MG63 (cell line): ENCODE measurements around the gene POU2F2. TPM values are rescaled to one million over a fixed set of nuclear protein-coding genes. Genes with fewer than 3 reads are reported as not detected.
A peak's percentile ranks its signal among the peaks of the same experiment; 100 is the strongest.

Experiments used
- DNase-seq: peaks from one replicate; pipeline ENCODE4 v3.0.0-alpha.2; 2020
- H3K27me3 ChIP-seq: fragments of 250-450 bp; sonication (Bioruptor Pico); 2 replicates; pipeline ENCODE4 v1.5.1; 2020; ENCODE audit warnings: mild to moderate bottlenecking, moderate library complexity
- H3K36me3 ChIP-seq: fragments of 250-450 bp; sonication (Bioruptor Pico); 2 replicates; pipeline ENCODE4 v1.5.1; 2020; ENCODE audit warnings: mild to moderate bottlenecking, moderate library complexity
- H3K4me3 ChIP-seq: fragments of 250-450 bp; sonication (Bioruptor Pico); 2 replicates; pipeline ENCODE4 v1.5.1; 2020; ENCODE audit warnings: mild to moderate bottlenecking, moderate library complexity
- H3K9me3 ChIP-seq: fragments of 250-450 bp; sonication (Bioruptor Pico); 2 replicates; pipeline ENCODE4 v1.5.1; 2020; ENCODE audit warnings: mild to moderate bottlenecking, moderate library complexity
- total RNA-seq: library from RNA; depleted of rRNA; stranded (reverse); fragments of >200 nt; shearing (Covaris generic); gene quantifications from 2 replicates; pipeline ENCODE4 v1.2.3, GENCODE V29; 2014; ENCODE audit warnings: low replicate concordance

The POU2F2 gene
- total RNA-seq, 1 experiment from 2014 or later: not detected

- Histone ChIP-seq H3K9me3 (no peaks in the 10 kb centered on the region; the same call in 1 of the 2 replicates), H3K4me3 (no peak overlapping the region), H3K27me3 (0 out of 2 replicates have a peak, but pooled peaks cover 4% of the 10 kb centered on the region), H3K36me3 (no peaks in the 10 kb centered on the region)
- peak; percentile 49 for DNase-seq
Observed at GRCh38 chr19:42140125-42140754, 8.0 kb upstream of the POU2F2 start.

GRCh38 chr19:42134535-42135070 is 2.4 kb upstream of the POU2F2 start:
- H3K27me3 ChIP-seq: no peaks in the 10 kb centered on the region
- H3K9me3 ChIP-seq: no peaks in the 10 kb centered on the region
- no peak overlapping the region for H3K4me3 ChIP-seq
- no peaks in the 10 kb centered on the region for H3K36me3 ChIP-seq
- no peak for DNase-seq

GRCh38 chr19:42132851-42133528 is 744 bp upstream of the POU2F2 start:
- Histone ChIP-seq H3K36me3 (no peaks in the 10 kb centered on the region), H3K4me3 (0 out of 2 replicates have a peak overlapping the region, but pooled peaks have one; percentile 5), H3K27me3 (no peaks in the 10 kb centered on the region), H3K9me3 (no peaks in the 10 kb centered on the region)
- DNase-seq: peak; percentile 50

- H3K9me3 ChIP-seq: no peaks in the 10 kb centered on the region
- no peak overlapping the region for H3K4me3 ChIP-seq
- no peaks in the 10 kb centered on the region for H3K36me3 ChIP-seq
- H3K27me3 ChIP-seq: no peaks in the 10 kb centered on the region
- no peak for DNase-seq
Observed at GRCh38 chr19:42131149-42132029, 857 bp downstream of the POU2F2 start.

GRCh38 chr19:42130254-42130573 is 2.0 kb downstream of the POU2F2 start:
- DNase-seq: no peak
- Histone ChIP-seq H3K9me3 (no peaks in the 10 kb centered on the region), H3K36me3 (no peaks in the 10 kb centered on the region), H3K27me3 (no peaks in the 10 kb centered on the region), H3K4me3 (no peak overlapping the region)

- DNase-seq: no peak
- Histone ChIP-seq H3K36me3 (no peaks in the 10 kb centered on the region), H3K27me3 (no peaks in the 10 kb centered on the region), H3K4me3 (no peak overlapping the region), H3K9me3 (no peaks in the 10 kb centered on the region)
Observed at GRCh38 chr19:42129399-42130253, 2.6 kb downstream of the POU2F2 start.

- DNase-seq: no peak
Observed at GRCh38 chr19:42126574-42126973, 5.7 kb downstream of the POU2F2 start.

GRCh38 chr19:42125536-42125935 is 6.7 kb downstream of the POU2F2 start:
- H3K9me3 ChIP-seq: no peaks in the 10 kb centered on the region
- H3K4me3 ChIP-seq: no peak overlapping the region
- no peaks in the 10 kb centered on the region for H3K36me3 ChIP-seq
- no peaks in the 10 kb centered on the region for H3K27me3 ChIP-seq
- DNase-seq: no peak

More at GRCh38 chr19:42126574-42126973, 5.7 kb downstream of the POU2F2 start:
- Histone ChIP-seq H3K9me3 (no peaks in the 10 kb centered on the region), H3K27me3 (no peaks in the 10 kb centered on the region), H3K4me3 (no peak overlapping the region), H3K36me3 (no peaks in the 10 kb centered on the region)

GRCh38 chr19:42124386-42124901 is 7.8 kb downstream of the POU2F2 start:
- no peaks in the 10 kb centered on the region for H3K9me3 ChIP-seq
- no peak for DNase-seq
- no peaks in the 10 kb centered on the region for H3K27me3 ChIP-seq
- H3K4me3 ChIP-seq: no peak overlapping the region
- no peaks in the 10 kb centered on the region for H3K36me3 ChIP-seq

- H3K27me3 ChIP-seq: no peaks in the 10 kb centered on the region
- H3K4me3 ChIP-seq: no peak overlapping the region
- H3K36me3 ChIP-seq: no peaks in the 10 kb centered on the region
- no peak for DNase-seq
- H3K9me3 ChIP-seq: no peaks in the 10 kb centered on the region
Observed at GRCh38 chr19:42123765-42124164, 8.5 kb downstream of the POU2F2 start.

- H3K4me3 ChIP-seq: no peak overlapping the region
- no peaks in the 10 kb centered on the region for H3K27me3 ChIP-seq
- no peaks in the 10 kb centered on the region for H3K36me3 ChIP-seq
- no peak for DNase-seq
- no peaks in the 10 kb centered on the region for H3K9me3 ChIP-seq
Observed at GRCh38 chr19:42122691-42123607, 9.3 kb downstream of the POU2F2 start.

- peak; percentile 91 for DNase-seq
- no peaks in the 10 kb centered on the region for H3K27me3 ChIP-seq
- H3K36me3 ChIP-seq: no peaks in the 10 kb centered on the region
- no peaks in the 10 kb centered on the region for H3K9me3 ChIP-seq
- H3K4me3 ChIP-seq: no peak overlapping the region
Observed at GRCh38 chr19:42121656-42122069, 10.6 kb downstream of the POU2F2 start.

- Histone ChIP-seq H3K4me3 (no peak overlapping the region), H3K9me3 (no peaks in the 10 kb centered on the region), H3K27me3 (no peaks in the 10 kb centered on the region), H3K36me3 (no peaks in the 10 kb centered on the region; the same call in 1 of the 2 replicates)
- no peak for DNase-seq
Observed at GRCh38 chr19:42121036-42121621, 11.1 kb downstream of the POU2F2 start.

- H3K27me3 ChIP-seq: no peaks in the 10 kb centered on the region
- H3K36me3 ChIP-seq: no peaks in the 10 kb centered on the region; the same call in 1 of the 2 replicates
- no peak for DNase-seq
- H3K9me3 ChIP-seq: no peaks in the 10 kb centered on the region
- H3K4me3 ChIP-seq: no peak overlapping the region
Observed at GRCh38 chr19:42120276-42120980, 11.8 kb downstream of the POU2F2 start.
